HG02610 (cell line): ENCODE results near the gene SMC1B.
"Not testable (repeated sequence)": the region's sequence is repeated elsewhere in the genome, so short reads cannot be mapped to it uniquely, and the experiment has no call there.

Experiments used
- ATAC-seq: cut with Tn5 transposase; IDR thresholded peaks from one replicate; pipeline ENCODE4 v1.9.1; 2021; ENCODE audit warnings: mild to moderate bottlenecking, moderate library complexity; ENCODE audit not compliant: unreplicated experiment

The SMC1B gene

DNA sequence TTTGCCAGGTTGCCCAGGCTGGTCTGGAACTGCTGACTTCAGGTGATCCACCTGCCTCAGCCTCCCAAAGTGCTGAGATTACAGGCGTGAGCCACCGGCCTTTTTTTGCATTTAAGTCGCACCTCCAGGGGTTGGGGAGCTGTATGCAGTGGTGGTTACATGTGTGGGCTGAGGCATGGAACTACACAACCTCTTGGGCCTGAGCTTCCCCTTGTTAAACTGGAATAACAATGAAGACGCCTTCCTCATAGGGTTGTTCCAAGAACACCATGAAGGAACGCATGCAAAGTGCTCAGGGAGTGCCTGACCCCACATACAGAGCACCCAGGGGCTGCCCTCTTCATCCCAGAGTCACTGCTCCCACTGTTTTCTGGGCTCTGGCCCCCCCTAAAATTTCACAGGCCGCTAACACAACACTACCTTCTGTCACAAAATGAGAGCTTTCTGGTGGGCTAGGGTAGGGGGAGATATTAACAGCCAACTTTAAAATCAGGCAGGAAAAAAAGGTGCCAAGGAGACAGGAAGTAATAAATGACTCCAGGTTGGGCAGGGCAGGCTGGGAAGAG, 104.9 kb downstream of the SMC1B start:
- ATAC-seq: no peak

DNA sequence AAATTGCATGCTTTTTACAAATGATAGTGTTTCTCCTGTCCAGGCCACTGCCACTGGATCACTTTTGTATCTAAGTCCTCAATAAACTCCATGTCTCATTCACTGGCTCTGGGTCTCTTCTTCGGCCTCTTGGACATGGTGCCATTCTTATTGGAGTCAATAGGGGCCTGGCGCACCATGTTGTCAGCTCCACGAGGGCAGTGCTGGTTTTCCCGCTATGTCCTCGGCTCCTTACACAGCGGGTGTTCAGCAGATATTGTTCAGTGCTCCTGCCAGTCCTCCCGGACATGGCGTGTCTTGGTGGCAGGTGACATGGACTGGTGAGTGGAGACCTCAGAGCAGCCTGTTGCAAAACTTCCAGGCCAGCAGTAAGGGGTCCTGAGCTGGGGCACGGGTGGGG, 107.3 kb downstream of the SMC1B start:
- no peak for ATAC-seq

DNA sequence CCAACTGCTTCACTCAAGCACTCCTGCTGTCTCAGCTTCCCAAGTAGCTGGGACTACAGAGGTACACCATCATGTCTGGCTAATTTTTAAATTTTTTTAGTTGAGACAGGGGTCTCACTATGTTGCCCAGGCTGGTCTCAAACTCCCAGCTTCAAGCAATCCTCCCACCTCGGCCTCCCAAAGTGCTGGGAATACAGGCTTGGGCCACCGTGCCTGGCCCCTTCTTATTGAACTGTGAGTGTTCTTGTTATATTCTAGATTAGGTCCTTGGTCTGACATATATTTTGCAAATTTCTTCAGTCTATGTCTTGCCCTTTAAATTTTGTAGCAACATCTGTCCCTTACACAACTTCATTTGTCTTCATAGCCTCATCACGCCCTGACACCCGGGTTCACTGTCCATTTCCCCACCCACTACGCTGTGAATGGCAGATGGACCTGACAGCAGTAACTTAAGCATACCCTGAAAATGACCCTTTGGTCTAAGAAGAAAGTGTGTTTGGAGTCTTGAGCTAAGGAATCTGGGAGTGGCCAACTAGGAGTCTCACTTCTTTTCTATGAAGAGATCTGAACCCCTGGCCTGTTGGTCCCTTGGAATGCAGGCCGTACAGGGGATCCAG, 107.8 kb downstream of the SMC1B start:
- ATAC-seq: no peak

DNA sequence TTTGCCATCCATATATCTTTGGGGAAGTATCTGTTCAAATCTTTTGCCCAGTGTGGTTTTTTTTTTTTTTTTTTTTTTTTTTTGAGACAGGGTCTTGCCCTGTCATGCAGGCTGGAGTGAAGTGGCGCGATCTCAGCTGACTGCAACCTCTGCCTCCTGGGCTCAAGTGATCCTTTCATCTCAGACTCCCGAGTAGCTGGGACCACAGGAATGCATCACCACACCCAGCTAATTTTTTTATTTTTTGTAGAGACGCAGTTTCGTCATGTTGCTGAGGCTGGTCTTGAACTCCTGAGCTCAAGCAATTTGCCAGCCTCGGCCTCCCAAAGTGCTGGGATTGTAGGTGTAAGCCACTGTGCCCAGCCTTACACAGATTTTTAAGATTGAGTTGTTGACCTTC, 108.4 kb downstream of the SMC1B start:
- ATAC-seq: no peak

DNA sequence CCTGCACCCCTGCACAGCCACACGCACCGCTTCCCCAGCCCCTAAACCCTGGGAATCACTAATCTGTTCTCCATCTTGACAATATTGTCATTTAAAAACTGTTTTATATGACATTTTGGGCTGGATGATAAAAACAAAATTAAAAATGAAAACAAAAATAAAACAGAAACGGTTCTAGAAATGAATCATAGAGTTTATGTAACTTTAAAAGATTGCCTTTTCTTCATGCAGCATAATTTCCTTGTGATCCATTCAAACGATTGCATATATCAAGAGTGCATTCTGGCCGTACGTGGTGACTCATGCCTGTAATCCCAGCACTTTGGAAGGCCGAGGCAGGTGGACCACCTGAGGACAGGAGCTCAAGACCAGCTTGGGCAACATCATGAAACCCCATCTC, 110.2 kb downstream of the SMC1B start:
- no peak for ATAC-seq

DNA sequence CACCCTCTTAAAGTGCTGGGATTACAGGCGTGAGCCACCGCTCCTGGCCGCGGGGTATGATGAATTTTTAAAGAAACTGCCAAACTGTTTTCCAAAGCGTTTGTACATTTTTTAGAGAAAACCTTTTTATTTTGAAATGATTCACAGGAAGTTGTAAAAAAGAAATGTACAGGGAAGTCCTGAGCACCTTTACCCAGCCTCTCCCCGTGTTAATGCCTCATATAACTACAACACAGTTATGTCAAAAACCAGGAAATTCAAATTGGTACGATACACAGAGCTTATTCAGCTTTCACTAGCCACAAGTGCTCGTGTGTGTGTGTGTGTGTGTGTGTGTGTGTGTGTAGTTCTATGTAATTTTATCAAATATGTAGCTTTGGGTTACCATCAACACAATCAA, 110.6 kb downstream of the SMC1B start:
- ATAC-seq: no peak

DNA sequence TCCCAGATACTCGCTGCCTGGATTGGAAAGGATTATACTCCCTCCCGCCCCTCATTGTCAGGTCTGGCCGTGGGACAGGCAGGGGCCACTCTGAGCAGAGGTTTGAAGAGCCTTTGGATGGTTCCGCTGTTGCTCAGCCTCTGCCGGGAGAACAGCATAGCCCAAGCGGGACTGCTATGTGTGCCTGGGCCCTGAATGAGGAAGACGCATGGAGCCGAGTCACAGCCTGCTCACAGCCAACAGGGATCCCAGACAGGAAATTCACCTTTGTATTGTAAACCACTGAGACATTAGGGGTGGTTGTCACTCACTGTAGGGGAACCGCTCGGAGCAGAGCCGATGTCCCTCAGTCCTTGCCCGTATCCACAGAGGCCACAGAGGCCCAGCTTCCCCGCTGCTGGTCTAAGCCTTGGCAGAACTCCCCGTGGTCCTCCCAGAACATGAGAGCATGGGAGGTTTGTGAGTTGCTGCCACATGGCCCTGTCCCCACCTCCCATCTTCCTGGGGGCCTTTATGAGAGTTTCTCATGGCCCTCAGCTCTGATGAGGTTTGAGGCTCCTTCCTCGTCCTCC, 114.4 kb downstream of the SMC1B start:
- ATAC-seq: no peak

DNA sequence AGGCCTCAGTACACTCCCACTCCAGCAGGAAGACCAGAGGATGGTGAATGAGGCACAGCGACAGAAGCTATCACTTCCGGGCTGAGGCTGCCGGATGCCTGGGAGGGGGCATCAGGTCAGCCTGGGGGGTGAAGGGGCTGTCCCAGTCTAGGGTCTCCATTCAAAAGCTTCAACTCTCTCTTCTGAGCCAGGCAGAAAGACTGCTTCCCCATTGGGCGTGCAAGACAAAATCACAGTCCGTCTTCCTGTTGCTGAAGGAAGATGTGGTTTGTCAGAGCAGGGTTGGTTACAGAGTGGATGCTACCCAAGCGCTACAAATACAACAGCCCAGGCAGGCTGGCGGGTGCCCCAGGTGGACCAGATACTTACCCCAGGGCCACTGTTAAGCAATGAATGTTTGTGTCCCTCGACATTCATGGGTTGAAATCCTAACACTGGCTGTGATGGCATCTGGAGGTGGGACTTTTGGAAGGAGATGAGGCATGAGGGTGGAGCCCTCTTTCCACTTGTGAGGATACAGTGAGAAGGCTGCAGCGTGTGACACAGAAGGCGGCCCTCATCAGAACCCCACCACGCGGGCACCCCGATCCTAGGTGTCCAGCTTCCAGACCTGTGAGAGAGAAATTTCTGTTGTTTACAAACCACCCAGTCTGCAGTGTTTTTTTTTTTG, 116.6 kb downstream of the SMC1B start:
- ATAC-seq: no peak

DNA sequence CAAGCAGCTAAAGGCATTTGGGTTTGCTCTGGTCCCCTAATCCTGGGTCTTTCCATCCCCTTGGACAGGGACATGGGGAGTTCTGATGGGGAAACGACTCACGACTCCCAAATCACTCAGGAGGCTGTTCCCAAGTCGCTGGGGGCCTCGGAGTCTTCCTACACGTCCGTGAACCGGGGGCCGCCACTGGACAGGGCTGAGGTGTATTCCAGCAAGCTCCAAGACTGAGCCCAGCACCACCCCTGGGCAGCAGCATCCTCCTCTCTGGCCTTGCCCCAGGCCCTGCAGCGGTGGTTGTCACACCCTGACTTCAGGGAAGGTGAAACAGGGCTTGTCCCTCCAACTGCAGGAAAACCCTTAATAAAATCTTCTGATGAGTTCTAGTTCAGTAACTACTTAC, 117.9 kb downstream of the SMC1B start:
- ATAC-seq: no peak

DNA sequence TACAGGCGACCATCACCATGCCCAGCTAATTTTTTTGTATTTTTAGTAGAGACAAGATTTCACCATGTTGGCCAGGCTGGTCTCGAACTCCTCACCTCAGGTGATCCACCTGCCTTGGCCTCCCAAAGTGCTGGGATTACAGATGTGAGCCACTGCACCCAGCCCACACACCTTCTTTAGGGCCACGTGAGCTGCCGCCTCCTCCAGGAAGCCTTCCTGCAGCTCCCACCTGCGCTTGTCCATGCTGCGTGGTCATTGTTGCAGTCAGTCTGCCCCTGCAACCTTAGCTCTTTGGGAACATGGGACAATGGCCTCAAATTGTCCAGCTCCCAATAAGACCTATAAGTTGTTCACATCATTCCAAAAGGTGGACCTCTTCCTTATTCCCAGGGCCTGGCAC, 118.4 kb downstream of the SMC1B start:
- not testable (repeated sequence) for ATAC-seq
